HG03558 (cell line): ENCODE measurements around the gene SPATA22.
"Not testable (repeated sequence)": the region's sequence is repeated elsewhere in the genome, so short reads cannot be mapped to it uniquely, and the experiment has no call there.

Experiments used
- ATAC-seq: cut with Tn5 transposase; IDR thresholded peaks from one replicate; pipeline ENCODE4 v1.9.1; 2021; ENCODE audit warnings: moderate number of reproducible peaks; ENCODE audit not compliant: unreplicated experiment; ENCODE audit errors: extremely low read depth

SPATA22 gene, protein sequence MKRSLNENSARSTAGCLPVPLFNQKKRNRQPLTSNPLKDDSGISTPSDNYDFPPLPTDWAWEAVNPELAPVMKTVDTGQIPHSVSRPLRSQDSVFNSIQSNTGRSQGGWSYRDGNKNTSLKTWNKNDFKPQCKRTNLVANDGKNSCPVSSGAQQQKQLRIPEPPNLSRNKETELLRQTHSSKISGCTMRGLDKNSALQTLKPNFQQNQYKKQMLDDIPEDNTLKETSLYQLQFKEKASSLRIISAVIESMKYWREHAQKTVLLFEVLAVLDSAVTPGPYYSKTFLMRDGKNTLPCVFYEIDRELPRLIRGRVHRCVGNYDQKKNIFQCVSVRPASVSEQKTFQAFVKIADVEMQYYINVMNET

DNA sequence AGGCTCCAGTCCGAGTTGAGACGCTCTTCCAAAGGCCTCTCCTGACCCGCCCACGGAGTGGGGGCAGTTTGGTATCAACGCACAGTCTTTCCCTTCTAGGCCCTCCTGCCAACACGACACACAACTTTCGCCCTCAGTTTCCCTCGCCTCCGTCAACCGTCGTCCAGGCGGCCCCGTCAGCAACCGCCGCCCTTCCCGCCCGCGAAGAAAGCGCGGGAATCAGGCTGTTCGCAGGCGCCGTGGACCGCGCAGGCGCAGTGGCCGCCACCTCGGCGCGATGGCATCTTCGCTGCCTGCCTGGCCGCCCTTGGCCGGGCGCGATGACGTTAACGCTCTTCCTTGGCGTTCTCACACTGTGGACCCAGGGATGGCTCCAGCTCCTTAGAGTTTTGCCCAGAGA lies at the start of gene SPATA22:
Gene SPATA22, minus strand, starts transcription at position 221 of the 400 bp plus-strand sequence. CDS start 2,494 bp downstream, outside the sequence.
- ATAC-seq: no peak

DNA sequence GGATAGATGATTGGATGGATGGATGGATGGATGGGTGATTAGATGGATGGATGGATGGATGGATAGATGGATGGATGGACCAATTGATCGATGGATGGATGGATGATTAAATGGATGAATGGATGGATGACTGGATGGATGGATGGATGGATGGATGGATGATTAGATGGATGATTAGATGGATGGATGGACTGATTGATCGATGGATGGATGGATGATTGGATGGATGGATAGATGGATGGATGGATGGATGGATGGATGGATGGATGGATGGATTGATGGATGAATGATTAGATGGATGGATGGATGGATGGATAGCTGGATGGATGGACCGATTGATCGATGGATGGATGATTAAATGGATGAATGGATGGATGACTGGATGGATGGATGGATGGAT lies 47.9 kb upstream of the SPATA22 start:
- ATAC-seq: not testable (repeated sequence)

DNA sequence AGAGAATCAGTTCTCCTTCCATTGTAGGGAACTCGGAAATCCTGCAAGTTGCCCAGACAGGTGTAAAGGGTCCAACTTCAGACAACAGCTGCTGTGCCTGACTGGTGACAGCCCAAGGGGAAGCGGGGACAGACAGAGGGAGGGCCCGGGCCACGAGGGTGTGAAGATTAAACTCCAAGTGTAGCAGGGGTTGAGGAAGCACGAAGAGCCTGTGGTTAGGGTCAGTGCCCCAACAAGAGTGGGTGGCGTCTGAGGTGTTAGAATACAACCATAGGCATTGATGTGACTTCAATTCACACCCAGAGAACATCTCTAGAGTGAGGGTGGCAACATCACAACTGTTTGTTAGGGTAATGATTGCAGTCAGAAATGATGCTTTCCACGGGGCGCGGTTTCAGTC lies 43.3 kb upstream of the SPATA22 start:
- no peak for ATAC-seq

DNA sequence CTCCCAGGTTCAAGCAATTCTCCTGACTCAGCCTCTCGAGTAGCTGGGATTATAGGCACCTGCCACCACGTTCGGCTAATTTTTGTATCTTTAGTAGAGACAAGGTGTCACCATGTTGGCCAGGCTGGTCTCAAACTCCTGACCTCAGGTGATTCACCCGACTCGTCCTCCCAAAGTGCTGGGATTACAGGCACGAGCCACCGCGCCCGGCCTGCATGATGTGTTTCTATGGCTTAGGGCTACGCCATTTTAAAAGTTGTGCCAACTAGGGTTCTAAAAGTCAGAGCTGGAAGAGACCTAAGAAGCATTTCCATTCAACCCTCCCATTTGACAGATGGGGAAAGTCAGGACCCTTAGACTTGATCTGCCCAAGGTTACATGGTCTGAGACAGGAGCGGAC lies 42.5 kb upstream of the SPATA22 start:
- not testable (repeated sequence) for ATAC-seq

DNA sequence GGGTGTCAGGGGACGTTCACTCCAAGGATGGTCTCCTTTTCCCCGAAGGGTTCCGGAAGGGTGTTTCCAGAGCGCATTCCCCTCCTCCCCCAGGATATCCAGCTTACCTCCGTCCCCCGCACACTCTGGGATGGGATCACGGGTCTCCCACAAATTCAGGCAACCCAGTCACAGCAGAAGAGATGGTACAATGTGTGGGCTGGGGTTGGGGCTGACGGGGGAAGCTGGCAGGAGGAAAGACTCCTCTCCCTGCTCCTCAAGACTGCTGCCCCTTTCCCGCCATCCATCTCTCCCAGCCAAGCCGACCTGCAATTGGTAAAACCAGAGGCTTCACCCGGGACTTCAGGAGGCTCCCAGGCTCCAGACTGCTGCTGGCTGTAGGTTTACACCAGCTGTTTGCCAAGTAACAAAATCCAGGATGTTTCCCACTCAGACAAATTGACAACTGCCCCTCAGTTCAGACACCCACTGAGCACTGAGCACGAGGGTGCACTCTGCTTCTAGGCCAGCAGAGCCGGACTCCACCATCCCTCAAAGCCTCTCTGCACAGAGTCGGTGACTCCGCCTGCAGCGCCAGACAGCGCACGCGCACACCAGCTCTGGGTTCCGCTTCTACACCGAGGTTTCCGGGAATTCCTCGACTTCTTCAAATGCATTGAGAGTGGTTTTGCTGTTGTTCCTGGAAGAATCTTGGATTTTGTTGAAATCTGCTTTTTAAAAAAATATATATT lies 41.9 kb upstream of the SPATA22 start:
- ATAC-seq: no peak

DNA sequence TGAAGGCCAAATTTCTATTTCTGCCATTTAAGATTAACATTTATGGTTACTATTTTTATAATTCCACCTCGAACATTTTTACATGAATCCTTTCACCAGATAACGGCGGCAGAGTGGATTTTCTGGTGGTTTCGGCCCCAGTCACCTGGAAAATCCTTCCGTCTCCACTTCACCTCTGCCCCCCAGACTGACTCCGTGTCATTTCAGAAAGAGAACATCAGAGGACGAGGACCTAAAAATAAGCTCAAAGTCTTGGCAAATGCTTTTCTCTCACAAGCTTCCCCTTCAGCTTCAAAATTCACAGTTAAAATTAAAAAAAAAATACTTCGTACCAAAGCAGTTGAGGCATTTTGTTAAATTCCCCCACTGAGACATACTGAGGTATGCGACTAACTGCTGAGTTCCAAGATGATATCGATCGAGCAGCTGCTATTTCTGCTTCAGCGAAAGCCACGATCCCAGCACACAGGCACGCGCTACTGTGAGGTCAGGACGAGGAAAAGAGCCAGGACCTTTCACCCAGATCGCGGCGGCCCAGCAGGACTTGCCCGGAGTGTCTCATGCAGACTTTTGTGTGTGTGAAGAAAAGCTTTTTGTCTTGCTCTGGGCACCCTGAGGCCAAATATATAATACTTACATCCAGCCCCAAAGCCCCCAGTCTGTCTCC lies 41.0 kb upstream of the SPATA22 start:
- no peak for ATAC-seq

DNA sequence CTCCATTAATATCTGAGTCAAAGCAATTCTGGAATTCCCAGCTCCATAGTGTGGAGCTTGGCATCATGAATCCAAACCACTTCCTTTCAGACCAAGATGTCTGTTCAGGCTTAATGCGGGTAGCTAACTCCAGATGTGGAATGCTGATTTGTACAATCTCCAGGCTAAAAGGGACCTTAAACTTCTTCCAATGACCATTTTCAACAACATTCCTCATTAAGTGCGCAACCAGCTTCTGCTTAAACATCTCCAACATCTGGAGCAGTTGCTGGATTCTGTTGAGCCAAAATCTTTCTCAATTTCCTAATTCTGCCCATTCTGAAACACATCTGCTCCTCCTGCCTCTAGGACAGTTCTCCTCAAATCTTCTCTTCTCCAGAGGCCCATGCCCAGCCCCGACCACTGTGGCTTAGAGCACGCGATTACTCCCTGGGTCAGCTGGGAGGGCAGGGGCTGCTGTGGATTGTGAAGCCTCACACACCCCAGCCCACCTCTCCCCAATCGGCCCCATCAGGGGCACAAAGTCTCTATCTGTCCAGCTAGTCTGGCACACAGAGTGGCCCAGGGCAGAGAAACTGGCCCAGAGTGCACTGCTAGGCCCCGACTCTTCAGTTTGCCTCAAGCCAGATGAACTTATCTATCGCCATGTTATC lies 40.4 kb upstream of the SPATA22 start:
- no peak for ATAC-seq

DNA sequence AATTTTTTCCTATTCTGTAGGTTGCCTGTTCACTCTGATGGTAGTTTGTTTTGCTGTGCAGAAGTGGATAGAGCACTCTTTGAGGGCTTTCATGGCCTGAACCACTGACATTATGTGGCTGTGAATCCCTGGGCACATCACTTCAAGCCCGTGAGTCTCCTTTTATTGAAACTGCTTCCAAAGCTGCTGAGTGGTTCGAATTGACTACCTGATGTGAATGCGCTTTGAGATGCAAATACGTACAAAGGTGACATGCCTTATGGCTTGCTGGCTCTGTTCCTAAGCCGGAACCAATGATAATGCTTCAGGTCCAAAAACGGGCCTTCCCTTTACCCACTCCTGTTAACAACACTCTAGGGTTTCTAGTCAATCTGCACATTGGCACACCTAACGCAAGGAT lies 38.5 kb upstream of the SPATA22 start:
- no peak for ATAC-seq

DNA sequence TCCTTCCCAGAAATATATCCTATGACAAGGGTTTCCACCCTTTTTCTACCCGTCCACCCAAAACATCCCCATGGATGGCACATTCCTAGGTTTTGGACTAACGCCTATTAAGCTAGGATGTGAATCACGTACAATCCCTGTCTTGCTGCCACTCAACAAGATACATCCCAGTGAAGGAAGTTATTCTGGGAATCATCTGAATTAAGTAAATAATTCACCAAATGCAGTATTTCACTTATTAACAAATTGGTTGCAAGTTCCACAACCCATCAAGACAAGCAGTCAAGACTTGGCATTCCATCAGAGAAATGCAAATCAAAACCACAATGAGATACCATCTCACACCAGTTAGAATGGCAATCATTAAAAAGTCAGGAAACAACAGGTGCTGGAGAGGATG lies 36.2 kb upstream of the SPATA22 start:
- no peak for ATAC-seq

DNA sequence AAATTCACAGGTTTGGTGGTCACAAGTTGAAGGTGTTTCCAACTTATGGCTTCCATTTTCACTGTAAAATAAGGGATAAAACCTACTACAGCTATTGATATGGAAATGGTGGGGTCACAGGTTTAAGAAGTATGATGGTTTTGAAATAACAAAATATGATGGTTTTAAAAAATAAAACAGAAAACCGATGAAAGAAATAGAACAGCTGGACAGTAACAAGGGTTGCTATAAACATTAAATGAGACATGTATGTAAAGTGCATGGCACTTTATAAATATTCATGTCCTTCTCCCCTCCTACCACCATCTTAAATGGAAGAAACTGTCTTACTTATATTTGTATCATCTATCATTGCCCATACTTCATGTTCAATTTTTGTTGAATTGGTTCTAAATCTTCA lies 35.5 kb upstream of the SPATA22 start:
- no peak for ATAC-seq

DNA sequence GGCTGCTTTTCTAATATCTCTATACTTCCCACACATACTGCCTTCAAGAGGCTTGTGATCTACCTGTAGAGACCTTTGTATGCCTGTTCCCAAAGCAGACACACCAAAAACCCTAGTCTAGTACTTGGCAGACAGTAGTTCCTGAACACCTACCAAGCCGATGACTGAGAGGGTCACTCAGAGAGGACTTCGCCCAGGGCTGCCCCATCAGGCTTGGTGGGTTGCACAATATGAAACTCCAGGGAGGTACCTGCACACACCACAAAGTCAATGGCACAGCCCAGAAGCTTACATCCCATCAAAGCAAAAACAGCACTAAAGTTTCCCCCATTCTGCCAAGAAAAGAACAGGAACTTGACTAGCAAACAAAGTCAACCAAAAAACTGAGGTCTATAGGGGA lies 34.4 kb upstream of the SPATA22 start:
- ATAC-seq: no peak

DNA sequence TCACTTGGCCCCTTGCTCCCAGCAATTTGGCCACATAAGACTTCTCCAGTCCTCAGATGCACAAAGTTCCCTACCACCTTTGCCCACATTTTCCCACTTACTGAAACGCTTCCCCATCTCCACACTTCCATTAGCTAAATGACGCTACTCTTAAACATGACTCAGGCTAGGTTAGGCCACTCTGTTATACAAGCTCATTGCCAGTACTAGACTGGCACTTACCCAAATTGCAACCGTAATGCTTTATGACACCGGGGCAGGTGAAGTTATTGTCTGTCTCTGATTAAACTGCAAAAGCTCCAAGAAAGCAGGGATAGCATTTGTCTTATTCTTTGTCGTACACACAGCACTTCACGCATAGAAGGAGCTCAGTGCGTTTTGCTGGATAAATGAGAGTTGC lies 33.4 kb upstream of the SPATA22 start:
- no peak for ATAC-seq

DNA sequence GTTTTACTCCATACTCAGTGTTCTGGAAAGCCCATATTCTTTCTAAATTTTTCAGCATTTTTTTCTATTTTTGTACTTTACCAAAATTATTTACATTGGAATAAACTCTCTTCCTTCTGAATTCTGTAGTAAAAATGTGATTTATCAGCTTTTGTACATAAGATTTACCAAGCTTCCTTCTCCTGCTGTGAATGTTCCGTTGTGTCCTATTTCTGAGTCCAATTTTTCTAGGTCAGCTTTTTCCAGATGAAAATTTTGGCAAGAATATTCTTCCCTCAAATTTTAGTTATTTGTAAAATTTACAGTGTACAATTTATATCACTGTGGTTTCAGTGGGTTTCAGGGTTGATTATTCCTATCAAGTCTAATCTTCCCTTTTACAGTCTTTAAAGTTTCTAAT lies 31.7 kb upstream of the SPATA22 start:
- ATAC-seq: no peak

DNA sequence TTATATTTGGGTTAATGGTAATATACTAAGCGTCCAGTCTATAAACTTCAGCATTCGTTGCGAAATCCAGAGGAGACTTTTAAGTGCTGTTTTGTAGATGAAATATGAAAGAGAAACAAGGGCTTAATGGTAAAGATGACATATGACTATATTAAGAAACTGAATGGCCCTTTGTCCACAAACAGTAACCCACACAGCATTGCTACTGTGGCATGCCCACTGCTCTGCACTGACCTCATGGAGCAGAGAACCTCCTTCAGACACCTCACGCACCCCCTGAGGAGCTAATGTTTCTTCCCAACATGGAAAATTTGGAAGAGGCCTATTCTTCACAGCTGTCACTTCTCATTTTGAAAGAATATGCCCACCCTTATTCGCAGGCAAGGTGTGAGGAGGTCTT lies 30.8 kb upstream of the SPATA22 start:
- ATAC-seq: no peak

DNA sequence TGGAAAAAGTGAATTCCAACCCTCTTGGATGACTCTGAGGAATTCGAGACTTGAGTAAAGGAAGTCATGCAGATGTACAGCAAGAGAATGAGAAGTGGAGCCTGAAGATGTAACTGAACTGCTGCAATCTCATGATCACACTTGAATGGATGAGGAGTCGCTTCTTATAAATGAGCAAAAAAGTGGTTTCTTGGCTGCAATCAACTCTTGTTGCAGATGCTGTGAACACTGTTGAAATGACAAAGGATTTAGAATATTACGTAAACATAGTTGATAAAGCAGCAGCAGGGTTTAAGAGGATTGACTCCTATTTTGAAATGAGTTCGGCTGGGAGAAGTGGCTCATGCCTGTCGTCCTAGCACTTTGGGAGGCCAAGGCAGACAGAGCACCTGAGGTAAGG lies 29.7 kb upstream of the SPATA22 start:
- no peak for ATAC-seq

DNA sequence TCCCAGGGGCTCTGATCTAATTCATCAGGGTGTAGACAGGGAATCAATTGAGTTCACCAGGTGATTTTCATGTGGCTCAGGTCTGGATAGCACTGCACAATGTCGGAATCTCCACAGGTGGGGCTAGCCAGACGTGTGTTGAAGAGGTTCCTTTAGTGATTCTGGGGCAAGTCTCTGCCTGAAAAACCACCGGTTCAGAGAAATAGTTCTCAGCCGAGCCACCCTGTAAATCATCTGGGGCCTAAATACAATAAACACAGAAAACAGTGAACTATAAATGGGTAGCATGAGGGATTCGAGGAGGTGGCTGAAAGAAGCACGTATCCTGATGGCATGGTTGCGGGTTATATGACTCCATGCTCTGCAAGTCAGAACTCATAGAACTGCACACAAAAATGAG lies 25.5 kb upstream of the SPATA22 start:
- no peak for ATAC-seq

DNA sequence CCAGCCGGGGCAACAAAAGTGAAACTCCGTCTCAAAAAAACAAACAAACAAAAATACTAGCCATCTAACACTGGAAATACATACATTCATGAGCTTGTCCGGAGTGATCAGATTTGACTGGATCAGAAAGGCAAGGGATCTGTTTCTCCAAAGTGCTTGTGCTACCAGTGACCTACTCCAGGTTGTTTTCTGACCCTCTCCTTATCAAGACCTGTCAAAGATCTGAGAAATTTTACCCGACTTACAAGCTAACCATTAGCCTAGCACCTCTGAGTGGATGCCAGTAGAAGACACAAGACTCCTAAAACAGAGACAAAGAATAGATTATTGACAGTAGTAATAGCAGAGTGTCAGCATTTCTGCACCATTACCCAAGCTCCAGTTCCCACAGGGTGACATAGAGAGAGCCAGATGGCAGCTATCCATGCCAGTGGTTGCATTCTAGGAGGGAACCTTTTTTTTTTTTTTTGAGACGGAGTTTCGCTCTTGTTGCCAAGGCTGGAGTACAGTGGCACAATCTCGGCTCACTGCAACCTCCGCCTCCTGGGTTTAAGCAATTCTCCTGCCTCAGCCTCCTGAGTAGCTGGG lies 14.0 kb upstream of the SPATA22 start:
- ATAC-seq: no peak

DNA sequence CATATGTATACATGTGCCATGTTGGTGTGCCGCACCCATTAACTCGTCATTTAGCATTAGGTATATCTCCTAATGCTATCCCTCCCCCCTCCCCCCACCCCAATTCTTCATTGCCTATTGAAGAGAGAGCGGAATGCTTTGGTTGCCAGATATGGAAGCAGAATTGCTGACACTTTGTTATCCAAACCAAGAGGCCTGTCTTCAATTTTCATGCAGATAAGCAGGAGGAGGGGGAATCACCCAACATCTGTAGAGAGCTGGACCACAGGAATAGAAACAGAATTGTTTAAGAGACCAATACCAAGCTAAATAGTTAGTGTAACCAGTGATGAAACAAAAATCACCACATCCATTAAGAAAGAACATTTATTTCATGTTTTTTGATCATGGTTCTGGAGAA lies 11.2 kb upstream of the SPATA22 start:
- ATAC-seq: no peak

DNA sequence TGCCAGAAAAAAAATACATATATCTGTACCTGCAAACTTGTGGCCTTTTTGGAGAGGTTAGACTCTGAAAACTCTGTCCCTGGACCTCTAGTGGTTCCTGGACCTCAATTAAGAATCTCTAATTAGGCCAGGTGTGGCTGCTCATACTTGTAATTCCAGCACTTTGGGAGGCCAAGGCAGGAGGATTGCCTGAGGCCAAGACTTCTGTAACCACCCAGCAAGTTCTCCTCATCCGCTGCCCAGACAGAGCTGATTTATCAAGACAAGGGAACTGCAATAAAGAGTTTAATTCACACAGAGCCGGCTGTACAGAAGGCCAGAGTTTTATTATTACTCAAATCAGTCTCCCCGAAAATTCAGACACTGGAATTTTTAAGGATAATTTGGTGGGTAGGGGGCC lies 8.4 kb upstream of the SPATA22 start:
- ATAC-seq: no peak

DNA sequence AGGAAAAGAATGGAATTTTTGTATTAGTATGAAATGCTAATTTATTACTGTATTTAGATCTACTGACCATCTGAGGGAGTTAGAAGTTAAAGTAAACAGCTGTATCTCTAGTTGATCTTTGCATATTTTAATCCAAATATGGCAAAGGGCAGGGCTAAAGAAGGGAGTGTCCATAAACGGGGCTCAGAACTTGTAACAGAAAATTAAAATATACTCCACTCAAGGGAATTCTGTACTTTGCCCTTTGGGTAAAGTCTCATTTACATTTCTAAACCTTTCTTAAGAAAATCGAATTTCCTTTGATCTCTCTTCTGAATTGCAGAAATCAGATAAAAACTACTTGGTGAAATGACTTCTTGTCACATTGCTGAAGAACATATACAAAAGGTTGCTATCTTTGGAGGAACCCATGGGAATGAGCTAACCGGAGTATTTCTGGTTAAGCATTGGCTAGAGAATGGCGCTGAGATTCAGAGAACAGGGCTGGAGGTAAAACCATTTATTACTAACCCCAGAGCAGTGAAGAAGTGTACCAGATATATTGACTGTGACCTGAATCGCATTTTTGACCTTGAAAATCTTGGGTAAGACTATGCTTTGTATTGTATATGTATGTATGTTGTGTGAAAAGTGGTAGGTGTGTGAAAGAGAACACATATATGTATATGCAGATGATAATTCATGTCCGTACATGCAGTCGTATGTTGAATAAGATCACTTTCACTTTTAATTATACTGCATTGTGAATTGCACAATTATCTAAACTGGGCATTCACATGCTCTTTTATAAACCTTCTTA lies 4.4 kb upstream of the SPATA22 start, which contains the start of gene ASPA:
Gene ASPA, plus strand, starts transcription at position 186 of the 799 bp plus-strand sequence. Its CDS starts 163 bp downstream, at position 349.
- ATAC-seq: no peak
